ENCODE measurements around the gene CNTN1.

CNTN1 gene

DNA sequence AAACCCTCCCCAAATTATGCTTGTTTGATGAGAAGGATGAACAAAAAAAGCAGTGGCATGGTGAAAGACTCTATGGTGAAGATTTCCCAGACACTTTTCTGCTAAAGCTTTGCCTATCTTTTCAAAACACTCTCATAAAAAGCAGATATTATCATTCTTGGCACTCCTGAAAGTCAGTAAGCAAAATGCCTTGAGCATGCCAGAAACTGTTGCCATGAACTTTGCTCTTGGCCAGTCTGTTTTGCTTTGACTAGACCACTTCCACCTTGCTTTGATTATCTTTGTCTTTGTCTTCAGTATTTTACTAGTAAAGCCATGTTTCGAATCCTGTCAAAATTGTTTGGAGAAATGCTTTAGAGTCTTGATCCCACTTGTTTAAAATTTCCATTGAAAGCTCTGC lies 110.4 kb downstream of the CNTN1 start:
- no peaks in the 10 kb centered on the region for H3K4me1 ChIP-seq (ENCODE audit: control insufficient read depth, insufficient read depth, low read length, poor library complexity, severe bottlenecking)
- no peaks in the 10 kb centered on the region for H3K9me3 ChIP-seq (ENCODE audit: control insufficient read depth, low read length)
- no peak overlapping the region for H3K4me3 ChIP-seq (ENCODE audit: extremely low read depth, insufficient read depth, low read length, poor library complexity, severe bottlenecking)
- no peak overlapping the region for H3K27ac ChIP-seq (ENCODE audit: low read depth, low read length, severe bottlenecking)
- WGBS, 2 experiments (ENCODE audit: insufficient coverage in 2 of 2): 80% methylated on average over 1 of the region's 1 CpG; no CpG with 5 or more reads in 1 of the 2 experiments
- no peaks in the 10 kb centered on the region for H3K36me3 ChIP-seq (ENCODE audit: control insufficient read depth, insufficient read depth, low read length)

- Histone ChIP-seq H3K36me3 (ENCODE audit: control insufficient read depth, insufficient read depth, low read length) (no peaks in the 10 kb centered on the region), H3K4me3 (ENCODE audit: extremely low read depth, insufficient read depth, low read length, poor library complexity, severe bottlenecking) (no peak overlapping the region), H3K9me3 (ENCODE audit: control insufficient read depth, low read length) (no peaks in the 10 kb centered on the region), H3K27ac (ENCODE audit: low read depth, low read length, severe bottlenecking) (no peak overlapping the region), H3K4me1 (ENCODE audit: control insufficient read depth, insufficient read depth, low read length, poor library complexity, severe bottlenecking) (peaks cover 7% of the 10 kb centered on the region)
- 55% methylated on average over 7 to 8 of the region's 12 CpGs for WGBS, 2 experiments (ENCODE audit: insufficient coverage in 2 of 2)
These were observed 127.3 kb downstream of the CNTN1 start for GRCh38 chr12:40819436-40820108.

DNA sequence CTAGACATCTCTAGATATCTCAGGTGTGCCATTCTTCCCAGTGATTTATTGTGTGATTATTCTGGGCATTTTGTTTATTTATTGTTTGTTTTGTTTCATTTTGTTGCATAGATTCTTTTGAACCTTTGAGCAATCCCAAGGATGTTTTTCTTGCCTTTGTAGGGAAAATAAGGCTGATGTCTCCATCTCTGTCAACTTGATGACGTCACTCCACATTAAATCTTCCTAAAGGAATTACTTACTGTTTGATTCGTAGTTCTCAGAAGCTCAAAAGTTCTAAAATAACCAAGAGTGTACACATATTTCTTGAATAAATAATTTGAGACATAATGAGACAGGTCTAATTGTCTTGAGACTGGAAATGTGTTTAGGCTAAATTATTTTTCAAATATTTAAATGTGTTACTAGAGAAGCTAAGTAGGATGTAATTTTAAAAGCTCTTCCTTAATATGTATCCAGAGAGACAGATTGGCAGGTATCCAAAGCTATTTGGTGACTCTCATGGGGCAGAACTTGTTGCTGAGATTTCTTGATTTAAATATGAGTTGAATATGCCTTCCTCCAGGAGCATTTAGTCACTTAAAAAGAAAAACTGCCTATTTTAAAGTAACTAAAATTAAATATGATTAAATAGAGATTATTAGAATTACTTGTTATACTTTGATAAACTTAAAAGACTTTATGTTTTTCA lies 128.7 kb downstream of the CNTN1 start:
- Histone ChIP-seq H3K36me3 (ENCODE audit: control insufficient read depth, insufficient read depth, low read length) (no peaks in the 10 kb centered on the region), H3K4me1 (ENCODE audit: control insufficient read depth, insufficient read depth, low read length, poor library complexity, severe bottlenecking) (peaks cover 7% of the 10 kb centered on the region), H3K9me3 (ENCODE audit: control insufficient read depth, low read length) (no peaks in the 10 kb centered on the region), H3K4me3 (ENCODE audit: extremely low read depth, insufficient read depth, low read length, poor library complexity, severe bottlenecking) (no peak overlapping the region), H3K27ac (ENCODE audit: low read depth, low read length, severe bottlenecking) (no peak overlapping the region)
- no CpG with 5 or more reads among the region's 2 CpGs for WGBS, 2 experiments (ENCODE audit: insufficient coverage in 2 of 2)

GRCh38 chr12:40825156-40825555 lies 132.9 kb downstream of the CNTN1 start:
- Histone ChIP-seq H3K4me1 (ENCODE audit: control insufficient read depth, insufficient read depth, low read length, poor library complexity, severe bottlenecking) (no peaks in the 10 kb centered on the region), H3K4me3 (ENCODE audit: extremely low read depth, insufficient read depth, low read length, poor library complexity, severe bottlenecking) (no peak overlapping the region), H3K9me3 (ENCODE audit: control insufficient read depth, low read length) (no peaks in the 10 kb centered on the region), H3K27ac (ENCODE audit: low read depth, low read length, severe bottlenecking) (no peak overlapping the region), H3K36me3 (ENCODE audit: control insufficient read depth, insufficient read depth, low read length) (no peaks in the 10 kb centered on the region)

DNA sequence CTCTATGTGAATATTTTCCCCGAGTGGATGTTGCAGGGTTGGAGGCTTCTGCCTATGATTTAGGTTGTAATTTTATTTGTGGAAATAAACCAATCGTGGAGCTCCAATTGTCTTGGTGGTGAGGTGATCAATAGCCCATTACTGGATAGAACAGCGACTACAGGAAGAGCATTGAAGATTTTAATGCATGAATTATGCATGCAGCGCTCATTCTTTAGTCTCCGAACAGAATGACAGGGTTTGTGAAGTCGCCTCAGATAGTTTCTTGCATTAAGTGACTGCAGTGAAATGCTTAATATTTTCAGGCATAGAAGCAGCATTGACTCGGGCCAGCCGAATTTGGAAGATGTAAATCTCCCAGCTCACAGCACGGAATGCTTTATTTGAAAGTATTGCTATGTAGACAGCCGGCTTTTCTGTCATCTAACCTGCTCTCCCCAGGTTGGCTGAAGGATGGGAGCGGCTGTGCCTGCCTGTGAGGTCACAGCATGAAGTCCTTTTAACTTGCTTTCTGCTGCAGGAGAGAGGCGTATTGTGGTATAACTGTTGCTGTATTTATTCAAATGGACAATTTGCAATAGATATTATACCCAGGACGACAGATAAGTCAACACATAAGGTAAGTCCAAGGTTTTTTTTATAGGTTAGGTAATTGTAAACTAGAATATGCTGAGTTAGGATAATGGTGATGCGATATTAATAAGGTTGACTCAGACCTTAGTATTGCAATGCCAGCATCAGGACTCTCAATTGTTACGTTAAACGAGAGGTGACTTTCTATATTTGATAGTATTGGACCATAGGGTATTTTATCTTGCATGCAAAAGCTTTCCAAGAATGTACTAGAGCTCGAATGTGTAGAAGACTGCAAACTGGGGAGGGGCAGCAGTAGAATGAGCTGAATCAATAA lies 135.7 kb downstream of the CNTN1 start:
- H3K27ac ChIP-seq (ENCODE audit: low read depth, low read length, severe bottlenecking): no peak overlapping the region
- H3K4me1 ChIP-seq (ENCODE audit: control insufficient read depth, insufficient read depth, low read length, poor library complexity, severe bottlenecking): no peaks in the 10 kb centered on the region
- H3K36me3 ChIP-seq (ENCODE audit: control insufficient read depth, insufficient read depth, low read length): no peaks in the 10 kb centered on the region
- H3K9me3 ChIP-seq (ENCODE audit: control insufficient read depth, low read length): no peaks in the 10 kb centered on the region
- 51% methylated on average over 12 to 13 of the region's 17 CpGs for WGBS, 2 experiments (ENCODE audit: insufficient coverage in 2 of 2)
- H3K4me3 ChIP-seq (ENCODE audit: extremely low read depth, insufficient read depth, low read length, poor library complexity, severe bottlenecking): no peak overlapping the region

DNA sequence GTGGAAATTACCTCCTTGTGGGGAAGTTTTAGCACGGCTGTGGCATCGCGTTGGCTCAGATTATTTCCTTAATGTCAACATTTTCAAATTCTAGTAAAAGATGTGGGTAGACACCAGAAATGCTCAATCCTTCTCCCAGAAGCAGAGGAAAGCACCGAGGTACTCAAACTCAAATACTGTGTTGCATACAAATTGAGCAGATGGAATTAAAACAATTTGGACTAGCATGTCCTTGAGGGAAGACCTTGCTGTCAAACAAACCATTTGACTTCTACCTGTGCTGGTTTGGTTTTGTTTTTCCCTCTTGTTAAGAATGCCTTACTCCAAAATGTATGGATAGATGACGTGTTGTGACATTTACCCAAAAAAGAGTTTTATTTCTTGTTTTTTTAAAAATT lies 136.4 kb downstream of the CNTN1 start:
- no peaks in the 10 kb centered on the region for H3K36me3 ChIP-seq (ENCODE audit: control insufficient read depth, insufficient read depth, low read length)
- no peaks in the 10 kb centered on the region for H3K4me1 ChIP-seq (ENCODE audit: control insufficient read depth, insufficient read depth, low read length, poor library complexity, severe bottlenecking)
- H3K27ac ChIP-seq (ENCODE audit: low read depth, low read length, severe bottlenecking): no peak overlapping the region
- no peaks in the 10 kb centered on the region for H3K9me3 ChIP-seq (ENCODE audit: control insufficient read depth, low read length)
- WGBS, 2 experiments (ENCODE audit: insufficient coverage in 2 of 2): no CpG with 5 or more reads among the region's 5 CpGs
- H3K4me3 ChIP-seq (ENCODE audit: extremely low read depth, insufficient read depth, low read length, poor library complexity, severe bottlenecking): no peak overlapping the region

DNA sequence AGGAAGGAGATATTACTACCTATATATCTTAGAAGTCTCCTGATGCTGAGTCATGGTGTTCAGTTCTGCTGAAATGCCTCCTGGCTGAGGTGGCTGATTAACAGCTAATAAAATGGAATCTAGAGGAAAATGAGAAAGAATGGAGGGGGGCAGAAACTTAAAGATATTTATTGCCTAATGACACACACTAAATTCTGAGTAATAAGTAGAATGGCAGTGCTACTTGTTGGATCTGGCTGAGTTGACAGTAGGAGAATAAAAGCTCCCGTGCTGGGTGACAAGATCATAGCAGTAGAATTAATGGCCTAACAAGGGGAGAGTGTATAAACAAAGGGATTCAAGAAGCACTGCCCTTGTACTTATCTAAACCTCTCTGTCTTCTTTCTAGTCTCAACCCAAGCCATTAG lies 137.5 kb downstream of the CNTN1 start:
- 83% methylated on average over 1 of the region's 1 CpG; no CpG with 5 or more reads in 1 of the 2 experiments for WGBS, 2 experiments (ENCODE audit: insufficient coverage in 2 of 2)
- Histone ChIP-seq H3K4me1 (ENCODE audit: control insufficient read depth, insufficient read depth, low read length, poor library complexity, severe bottlenecking) (no peaks in the 10 kb centered on the region), H3K27ac (ENCODE audit: low read depth, low read length, severe bottlenecking) (no peak overlapping the region), H3K36me3 (ENCODE audit: control insufficient read depth, insufficient read depth, low read length) (no peaks in the 10 kb centered on the region), H3K9me3 (ENCODE audit: control insufficient read depth, low read length) (no peaks in the 10 kb centered on the region), H3K4me3 (ENCODE audit: extremely low read depth, insufficient read depth, low read length, poor library complexity, severe bottlenecking) (no peak overlapping the region)

- Histone ChIP-seq H3K36me3 (ENCODE audit: control insufficient read depth, insufficient read depth, low read length) (no peaks in the 10 kb centered on the region), H3K4me1 (ENCODE audit: control insufficient read depth, insufficient read depth, low read length, poor library complexity, severe bottlenecking) (no peaks in the 10 kb centered on the region), H3K9me3 (ENCODE audit: control insufficient read depth, low read length) (no peaks in the 10 kb centered on the region)
These were observed 139.7 kb downstream of the CNTN1 start for GRCh38 chr12:40831916-40832315.

GRCh38 chr12:40832668-40833067 lies 140.4 kb downstream of the CNTN1 start:
- no peaks in the 10 kb centered on the region for H3K4me1 ChIP-seq (ENCODE audit: control insufficient read depth, insufficient read depth, low read length, poor library complexity, severe bottlenecking)
- 74 to 90% methylated on average over 2 of the region's 2 CpGs for WGBS, 2 experiments (ENCODE audit: insufficient coverage in 2 of 2)
- H3K9me3 ChIP-seq (ENCODE audit: control insufficient read depth, low read length): no peaks in the 10 kb centered on the region
- H3K4me3 ChIP-seq (ENCODE audit: extremely low read depth, insufficient read depth, low read length, poor library complexity, severe bottlenecking): no peak overlapping the region
- no peaks in the 10 kb centered on the region for H3K36me3 ChIP-seq (ENCODE audit: control insufficient read depth, insufficient read depth, low read length)
- H3K27ac ChIP-seq (ENCODE audit: low read depth, low read length, severe bottlenecking): no peak overlapping the region

More at GRCh38 chr12:40831916-40832315, 139.7 kb downstream of the CNTN1 start:
- Histone ChIP-seq H3K27ac (ENCODE audit: low read depth, low read length, severe bottlenecking) (no peak overlapping the region), H3K4me3 (ENCODE audit: extremely low read depth, insufficient read depth, low read length, poor library complexity, severe bottlenecking) (no peak overlapping the region)

DNA sequence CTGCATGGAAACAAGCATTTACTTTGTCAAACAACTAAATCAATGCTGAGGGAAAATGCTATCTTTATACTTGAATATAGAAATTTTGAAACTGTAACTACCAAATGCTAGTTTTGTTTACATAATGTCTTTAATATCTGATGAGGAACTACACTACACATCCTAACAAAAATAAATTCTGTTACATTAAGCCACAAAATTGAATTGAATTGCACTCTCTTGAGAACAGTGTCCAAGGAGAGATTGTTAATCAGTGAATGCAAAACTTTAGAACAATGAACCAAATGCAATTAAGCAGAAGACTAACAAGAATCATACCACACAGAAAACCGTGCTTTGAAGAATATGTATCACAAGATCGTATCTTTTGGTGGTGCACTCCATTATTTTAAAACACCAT lies 141.6 kb downstream of the CNTN1 start:
- H3K27ac ChIP-seq (ENCODE audit: low read depth, low read length, severe bottlenecking): no peak overlapping the region
- H3K36me3 ChIP-seq (ENCODE audit: control insufficient read depth, insufficient read depth, low read length): no peaks in the 10 kb centered on the region

More for the DNA sequence above, 141.6 kb downstream of the CNTN1 start:
- no CpG with 5 or more reads among the region's 2 CpGs for WGBS, 2 experiments (ENCODE audit: insufficient coverage in 2 of 2)
- H3K9me3 ChIP-seq (ENCODE audit: control insufficient read depth, low read length): no peaks in the 10 kb centered on the region
- no peak overlapping the region for H3K4me3 ChIP-seq (ENCODE audit: extremely low read depth, insufficient read depth, low read length, poor library complexity, severe bottlenecking)
- no peaks in the 10 kb centered on the region for H3K4me1 ChIP-seq (ENCODE audit: control insufficient read depth, insufficient read depth, low read length, poor library complexity, severe bottlenecking)

Data from mesodermal cell (in vitro differentiated cells).